Activated CD4-positive, alpha-beta T cell treated with anti-CD3 and anti-CD28 coated beads, Interleukin-2, Interleukin-4, amounts not matched to agents 100 ng/mL and 50 ng/mL, durations not matched to agents 16 hours and 8 hours (primary cell): Measurements from ENCODE around the gene TFDP2.
A peak's percentile ranks its signal among the peaks of the same experiment; 100 is the strongest.

Experiments used
- DNase-seq: peaks from one replicate; pipeline ENCODE4 v3.0.0-alpha.2; 2020; ENCODE audit warnings: low spot score

The TFDP2 gene

GRCh38 chr3:141960731-141961130 is 188.6 kb downstream of the TFDP2 start:
- no peak for DNase-seq

GRCh38 chr3:141959589-141960554 is 189.5 kb downstream of the TFDP2 start:
- no peak for DNase-seq

- no peak for DNase-seq
These were observed 194.2 kb downstream of the TFDP2 start for GRCh38 chr3:141955175-141955574.

GRCh38 chr3:141952611-141953010 is 196.7 kb downstream of the TFDP2 start:
- no peak for DNase-seq

GRCh38 chr3:141950572-141951493 is 198.5 kb downstream of the TFDP2 start:
- no peak for DNase-seq

GRCh38 chr3:141949972-141950371 is 199.4 kb downstream of the TFDP2 start:
- no peak for DNase-seq

GRCh38 chr3:141949399-141949798 is 199.9 kb downstream of the TFDP2 start:
- DNase-seq, result no peak

- DNase-seq, result no peak
These were observed 203.4 kb downstream of the TFDP2 start for GRCh38 chr3:141945726-141946485.

GRCh38 chr3:141942006-141942405 is 207.3 kb downstream of the TFDP2 start:
- no peak for DNase-seq

- no peak for DNase-seq
These were observed 208.3 kb downstream of the TFDP2 start for GRCh38 chr3:141941093-141941492.

GRCh38 chr3:141940194-141940776 is 209.1 kb downstream of the TFDP2 start:
- peak; percentile 44 for DNase-seq

GRCh38 chr3:141939759-141940158 is 209.6 kb downstream of the TFDP2 start:
- DNase-seq, result no peak

GRCh38 chr3:141938011-141938500 is 211.3 kb downstream of the TFDP2 start:
- no peak for DNase-seq

GRCh38 chr3:141934354-141934753 is 215.0 kb downstream of the TFDP2 start:
- no peak for DNase-seq

- DNase-seq, result no peak
These were observed 215.7 kb downstream of the TFDP2 start for GRCh38 chr3:141933421-141934300.

GRCh38 chr3:141930801-141931200 is 218.5 kb downstream of the TFDP2 start:
- no peak for DNase-seq

- no peak for DNase-seq
These were observed 219.9 kb downstream of the TFDP2 start for GRCh38 chr3:141929341-141929995.

- DNase-seq, result no peak
These were observed 220.6 kb downstream of the TFDP2 start for GRCh38 chr3:141928631-141929270.

- no peak for DNase-seq
These were observed 222.4 kb downstream of the TFDP2 start for GRCh38 chr3:141926929-141927328.
